SK-N-SH (cell line): ENCODE measurements around the gene OR5A1.

Experiments
- CTCF ChIP-seq: fragments of 200-600 bp; sonication (generic); IDR thresholded peaks from 2 replicates; pipeline ENCODE4 v1.6.1; 2017; ENCODE audit warnings: antibody characterized with exemption, mild to moderate bottlenecking, moderate library complexity
- ELF1 ChIP-seq: IDR thresholded peaks from 2 replicates; pipeline ENCODE4 v1.4.0; 2012
- EP300 ChIP-seq, 2 experiments: IDR thresholded peaks; 2 replicates each; pipeline versions ENCODE4 v1.4.0 to v1.6.1; 2012; ENCODE audit warnings: borderline replicate concordance in 1 of 2, low read depth in 1 of 2, low read length in 1 of 2
- GATA2 ChIP-seq: sonication (generic); formaldehyde crosslinking; IDR thresholded peaks from 2 replicates; pipeline ENCODE4 v1.5.0; 2020; ENCODE audit warnings: mild to moderate bottlenecking, missing genetic modification reagents
- TCF12 ChIP-seq: IDR thresholded peaks from 2 replicates; pipeline ENCODE4 v1.4.0; 2012

GRCh38 chr11:59415111-59415510 lies 21.2 kb upstream of the OR5A1 start:
- TF ChIP-seq CTCF (no peak), EP300 (IDR thresholded peaks at IDR 0.05; ENCODE audit: borderline replicate concordance in 1 of 2, low read depth in 1 of 2, low read length in 1 of 2) (no peak), GATA2 (no peak), TCF12 (no peak), ELF1 (no peak)
